Stimulated activated CD4-positive, alpha-beta T cell treated with anti-CD3 and anti-CD28 coated beads, Interleukin-1b, Interleukin-23, amount 100 ng/mL, for 1 hour (primary cell): ENCODE data around the gene ACTR2.
"Not testable (repeated sequence)": the region's sequence is repeated elsewhere in the genome, so short reads cannot be mapped to it uniquely, and the experiment has no call there.

Experiments
- DNase-seq, 2 donors: peaks; one replicate each; pipeline ENCODE4 v3.0.0-alpha.2; 2020; ENCODE audit warnings: low read depth in 2 of 2

Gene ACTR2

GRCh38 chr2:65313126-65313953, 85.7 kb downstream of the ACTR2 start:
- no peak for DNase-seq

GRCh38 chr2:65313954-65314256, 86.3 kb downstream of the ACTR2 start:
- DNase-seq = no peak

- DNase-seq = no peak
Measured at GRCh38 chr2:65314801-65315441, 87.3 kb downstream of the ACTR2 start.

- DNase-seq = no peak
Measured at GRCh38 chr2:65316072-65316471, 88.4 kb downstream of the ACTR2 start.

- not testable (repeated sequence) for DNase-seq
Measured at GRCh38 chr2:65317351-65317750, 89.7 kb downstream of the ACTR2 start.

GRCh38 chr2:65317841-65318240, 90.2 kb downstream of the ACTR2 start:
- no peak for DNase-seq

- DNase-seq = no peak
Measured at GRCh38 chr2:65319072-65319673, 91.5 kb downstream of the ACTR2 start.

- DNase-seq = no peak
Measured at GRCh38 chr2:65319674-65320041, 92.0 kb downstream of the ACTR2 start.

- DNase-seq = no peak
Measured at GRCh38 chr2:65320042-65320725, 92.6 kb downstream of the ACTR2 start.
